Measurements from ENCODE around the gene ATRAID. TPM values are rescaled to one million over a fixed set of nuclear protein-coding genes. Genes with fewer than 3 reads are reported as not detected.

ATRAID gene
- total and polyA plus RNA-seq, 2 of the 8 experiments (the other 6 are each of a cell fraction or from before 2014, with no cell fraction given), result 109 to 280 TPM

GRCh38 chr2:27219091-27219490 is 7.2 kb downstream of the ATRAID start (continued):
- TF ChIP-seq, protein P1, sequence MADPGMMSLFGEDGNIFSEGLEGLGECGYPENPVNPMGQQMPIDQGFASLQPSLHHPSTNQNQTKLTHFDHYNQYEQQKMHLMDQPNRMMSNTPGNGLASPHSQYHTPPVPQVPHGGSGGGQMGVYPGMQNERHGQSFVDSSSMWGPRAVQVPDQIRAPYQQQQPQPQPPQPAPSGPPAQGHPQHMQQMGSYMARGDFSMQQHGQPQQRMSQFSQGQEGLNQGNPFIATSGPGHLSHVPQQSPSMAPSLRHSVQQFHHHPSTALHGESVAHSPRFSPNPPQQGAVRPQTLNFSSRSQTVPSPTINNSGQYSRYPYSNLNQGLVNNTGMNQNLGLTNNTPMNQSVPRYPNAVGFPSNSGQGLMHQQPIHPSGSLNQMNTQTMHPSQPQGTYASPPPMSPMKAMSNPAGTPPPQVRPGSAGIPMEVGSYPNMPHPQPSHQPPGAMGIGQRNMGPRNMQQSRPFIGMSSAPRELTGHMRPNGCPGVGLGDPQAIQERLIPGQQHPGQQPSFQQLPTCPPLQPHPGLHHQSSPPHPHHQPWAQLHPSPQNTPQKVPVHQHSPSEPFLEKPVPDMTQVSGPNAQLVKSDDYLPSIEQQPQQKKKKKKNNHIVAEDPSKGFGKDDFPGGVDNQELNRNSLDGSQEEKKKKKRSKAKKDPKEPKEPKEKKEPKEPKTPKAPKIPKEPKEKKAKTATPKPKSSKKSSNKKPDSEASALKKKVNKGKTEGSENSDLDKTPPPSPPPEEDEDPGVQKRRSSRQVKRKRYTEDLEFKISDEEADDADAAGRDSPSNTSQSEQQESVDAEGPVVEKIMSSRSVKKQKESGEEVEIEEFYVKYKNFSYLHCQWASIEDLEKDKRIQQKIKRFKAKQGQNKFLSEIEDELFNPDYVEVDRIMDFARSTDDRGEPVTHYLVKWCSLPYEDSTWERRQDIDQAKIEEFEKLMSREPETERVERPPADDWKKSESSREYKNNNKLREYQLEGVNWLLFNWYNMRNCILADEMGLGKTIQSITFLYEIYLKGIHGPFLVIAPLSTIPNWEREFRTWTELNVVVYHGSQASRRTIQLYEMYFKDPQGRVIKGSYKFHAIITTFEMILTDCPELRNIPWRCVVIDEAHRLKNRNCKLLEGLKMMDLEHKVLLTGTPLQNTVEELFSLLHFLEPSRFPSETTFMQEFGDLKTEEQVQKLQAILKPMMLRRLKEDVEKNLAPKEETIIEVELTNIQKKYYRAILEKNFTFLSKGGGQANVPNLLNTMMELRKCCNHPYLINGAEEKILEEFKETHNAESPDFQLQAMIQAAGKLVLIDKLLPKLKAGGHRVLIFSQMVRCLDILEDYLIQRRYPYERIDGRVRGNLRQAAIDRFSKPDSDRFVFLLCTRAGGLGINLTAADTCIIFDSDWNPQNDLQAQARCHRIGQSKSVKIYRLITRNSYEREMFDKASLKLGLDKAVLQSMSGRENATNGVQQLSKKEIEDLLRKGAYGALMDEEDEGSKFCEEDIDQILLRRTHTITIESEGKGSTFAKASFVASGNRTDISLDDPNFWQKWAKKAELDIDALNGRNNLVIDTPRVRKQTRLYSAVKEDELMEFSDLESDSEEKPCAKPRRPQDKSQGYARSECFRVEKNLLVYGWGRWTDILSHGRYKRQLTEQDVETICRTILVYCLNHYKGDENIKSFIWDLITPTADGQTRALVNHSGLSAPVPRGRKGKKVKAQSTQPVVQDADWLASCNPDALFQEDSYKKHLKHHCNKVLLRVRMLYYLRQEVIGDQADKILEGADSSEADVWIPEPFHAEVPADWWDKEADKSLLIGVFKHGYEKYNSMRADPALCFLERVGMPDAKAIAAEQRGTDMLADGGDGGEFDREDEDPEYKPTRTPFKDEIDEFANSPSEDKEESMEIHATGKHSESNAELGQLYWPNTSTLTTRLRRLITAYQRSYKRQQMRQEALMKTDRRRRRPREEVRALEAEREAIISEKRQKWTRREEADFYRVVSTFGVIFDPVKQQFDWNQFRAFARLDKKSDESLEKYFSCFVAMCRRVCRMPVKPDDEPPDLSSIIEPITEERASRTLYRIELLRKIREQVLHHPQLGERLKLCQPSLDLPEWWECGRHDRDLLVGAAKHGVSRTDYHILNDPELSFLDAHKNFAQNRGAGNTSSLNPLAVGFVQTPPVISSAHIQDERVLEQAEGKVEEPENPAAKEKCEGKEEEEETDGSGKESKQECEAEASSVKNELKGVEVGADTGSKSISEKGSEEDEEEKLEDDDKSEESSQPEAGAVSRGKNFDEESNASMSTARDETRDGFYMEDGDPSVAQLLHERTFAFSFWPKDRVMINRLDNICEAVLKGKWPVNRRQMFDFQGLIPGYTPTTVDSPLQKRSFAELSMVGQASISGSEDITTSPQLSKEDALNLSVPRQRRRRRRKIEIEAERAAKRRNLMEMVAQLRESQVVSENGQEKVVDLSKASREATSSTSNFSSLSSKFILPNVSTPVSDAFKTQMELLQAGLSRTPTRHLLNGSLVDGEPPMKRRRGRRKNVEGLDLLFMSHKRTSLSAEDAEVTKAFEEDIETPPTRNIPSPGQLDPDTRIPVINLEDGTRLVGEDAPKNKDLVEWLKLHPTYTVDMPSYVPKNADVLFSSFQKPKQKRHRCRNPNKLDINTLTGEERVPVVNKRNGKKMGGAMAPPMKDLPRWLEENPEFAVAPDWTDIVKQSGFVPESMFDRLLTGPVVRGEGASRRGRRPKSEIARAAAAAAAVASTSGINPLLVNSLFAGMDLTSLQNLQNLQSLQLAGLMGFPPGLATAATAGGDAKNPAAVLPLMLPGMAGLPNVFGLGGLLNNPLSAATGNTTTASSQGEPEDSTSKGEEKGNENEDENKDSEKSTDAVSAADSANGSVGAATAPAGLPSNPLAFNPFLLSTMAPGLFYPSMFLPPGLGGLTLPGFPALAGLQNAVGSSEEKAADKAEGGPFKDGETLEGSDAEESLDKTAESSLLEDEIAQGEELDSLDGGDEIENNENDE (IDR thresholded peaks at IDR 0.05; ENCODE audit: insufficient replicate concordance, low read length), result no peak
- TF ChIP-seq KDM5A (IDR thresholded peaks at IDR 0.05; ENCODE audit: low read length) (no peak), TAF7 (optimal IDR thresholded peaks at IDR 0.05; ENCODE audit: borderline replicate concordance, low read depth, low read length) (no peak), RAD21 (IDR thresholded peaks at IDR 0.05 in 1 of 2, conservative IDR thresholded peaks at IDR 0.05 in 1 of 2; ENCODE audit: low read depth in 2 of 2, low read length in 2 of 2) (no peak), CTBP2 (IDR thresholded peaks at IDR 0.05; ENCODE audit: borderline replicate concordance, insufficient read depth, insufficient read length, low read length) (no peak), FOSL1 (IDR thresholded peaks at IDR 0.05; ENCODE audit: insufficient read depth, low read depth, low read length) (no peak), PHF8 (conservative IDR thresholded peaks at IDR 0.05; ENCODE audit: low read depth, low read length) (no peak), JUND (IDR thresholded peaks at IDR 0.05; ENCODE audit: low read length) (no peak), MAFK (IDR thresholded peaks at IDR 0.05; ENCODE audit: low read depth, low read length) (no peak), TAF1 (IDR thresholded peaks at IDR 0.05; ENCODE audit: low read depth, low read length) (no peak)
- TF ChIP-seq, protein P2, sequence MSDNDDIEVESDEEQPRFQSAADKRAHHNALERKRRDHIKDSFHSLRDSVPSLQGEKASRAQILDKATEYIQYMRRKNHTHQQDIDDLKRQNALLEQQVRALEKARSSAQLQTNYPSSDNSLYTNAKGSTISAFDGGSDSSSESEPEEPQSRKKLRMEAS (IDR thresholded peaks at IDR 0.05), result no peak

Measured in H1 (cell line).